Heart left ventricle (tissue), 16 donors: ENCODE results near the gene ATXN1. TPM values are rescaled to one million over a fixed set of nuclear protein-coding genes. Genes with fewer than 3 reads are reported as not detected.

ENCODE experiments used
- ATAC-seq, 4 donors: fragments of 200-7000 bp; cut with Tn5 transposase; one replicate each; pipeline ENCODE4 v1.9.1; 2020 to 2022; ENCODE audit warnings: moderate library complexity in 4 of 4, mild to moderate bottlenecking in 3 of 4, moderate number of reproducible peaks in 1 of 4
- DNase-seq, 5 donors: peaks; one replicate each; pipeline ENCODE4 v3.0.0-alpha.2; 2020
- H3K27ac ChIP-seq, 12 donors: fragments of 200-600 bp; sonication (generic) in 4 of 12; one replicate each; pipeline versions ENCODE4 v1.5.0 to v1.8.0; 2016 to 2022; ENCODE audit warnings: mild to moderate bottlenecking in 2 of 12
- H3K27me3 ChIP-seq, 9 donors: fragments of 200-600 bp; sonication (generic) in 2 of 9; one replicate each; pipeline versions ENCODE4 v1.5.1 to v1.8.0; 2016 to 2022; ENCODE audit warnings: mild to moderate bottlenecking in 3 of 9
- H3K36me3 ChIP-seq, 9 donors: fragments of 200-600 bp; sonication (generic) in 2 of 9; one replicate each; pipeline versions ENCODE4 v1.5.0 to v1.8.0; 2018 to 2022; ENCODE audit warnings: mild to moderate bottlenecking in 2 of 9
- H3K4me1 ChIP-seq, 12 donors: fragments of 200-600 bp; sonication (generic) in 4 of 12; one replicate each; pipeline versions ENCODE4 v1.5.0 to v1.8.0; 2016 to 2022; ENCODE audit warnings: mild to moderate bottlenecking in 3 of 12
- H3K4me3 ChIP-seq, 12 donors: fragments of 200-600 bp; sonication (generic) in 4 of 12; one replicate each; pipeline versions ENCODE4 v1.5.0 to v1.8.0; 2017 to 2022; ENCODE audit warnings: mild to moderate bottlenecking in 9 of 12, moderate library complexity in 4 of 12
- H3K9me3 ChIP-seq, 12 donors: fragments of 200-600 bp; sonication (generic) in 4 of 12; one replicate each; pipeline versions ENCODE4 v1.5.0 to v1.8.0; 2016 to 2022; ENCODE audit warnings: mild to moderate bottlenecking in 1 of 12
- CTCF ChIP-seq, 12 donors: fragments of 200-600 bp; sonication (generic) in 4 of 12; IDR thresholded peaks; one replicate each; pipeline versions ENCODE4 v1.5.0 to v1.8.0; 2018 to 2022; ENCODE audit warnings: antibody characterized with exemption in 12 of 12, mild to moderate bottlenecking in 5 of 12
- POLR2A ChIP-seq, 2 donors: fragments of 450-650 bp; IDR thresholded peaks; one replicate each; pipeline ENCODE4 v1.6.1; 2017; ENCODE audit warnings: antibody characterized with exemption in 2 of 2, mild to moderate bottlenecking in 2 of 2, moderate library complexity in 2 of 2
- WGBS, 4 donors: extraction: QIAGEN DNeasy Blood & Tissue Kit in 2 of 4; methylation state at CpG; one replicate each; pipeline versions ENCODE4 v1.1.5 to v1.1.7; 2013 to 2018; 5-methylcytosine and 5-hydroxymethylcytosine counted together
- intact Hi-C, 10 donors: fragments of 100-400 bp; cut with DNase I; formaldehyde crosslinking; loops; one replicate each; pipeline versions ENCODE4 v1.11.1 to v1.14.2; 2022
- polyA plus RNA-seq, 2 donors: library from polyadenylated mRNA; stranded (reverse); fragments of 200-250 nt; gene quantifications; one replicate each; pipeline ENCODE4 v1.2.3, GENCODE V29; 2013
- total RNA-seq, 9 donors: library from RNA; depleted of rRNA in 2 of 9; stranded (reverse); fragments of >200 nt in 2 of 9; fragmentation: NEBNext Ultra II Directional in 3 of 9; extraction: Animal tissue kit (Norgen Biotek cat#: 25700) in 3 of 9; gene quantifications; one replicate each; pipeline versions ENCODE4 v1.1.0 to v1.2.4, GENCODE V29; 2016 to 2023
- donor health status: ischemic (EF 13 %, LVEDD 7.1; RV severe dilation, severe dysfunction).
- donor health status: healthy with polysubstance abuse.
- donor health status: DM: no; HTN: yes; CAD: no.
- donor health status: DM: no; HTN: no; CAD: no.
- donor health status: ischemic (EF 25% LVEDD 6.9; RV normal size, moderate dysfunction).
- donor health status: ischemic (EF 25% LVEDD 5.7; RV mildly dilated, moderate dysfunction).
- donor health status: healthy.
- donor health status: DM: yes; HTN: yes; CAD: no.
- donor health status: ischemic (EF 35%, LVEDD 5.7; RV mildly dilated, moderate dysfunction).
- donor health status: nonischemic (EF 11% LVEDD 7.7; RV severe dilation, severe dysfunction).
- donor health status: DM: yes; HTN: yes; CAD: no.
- donor health status: PGD.
- donor health status: ischemic (EF 29% LVEDD 5.4; RV normal size, mild dysfunction).
- donor health status: nonischemic (EF 23%, LVEDD 6.1; RV moderate dilation, normal function).

Gene ATXN1
- total and polyA plus RNA-seq, 11 donors, result 8.7 to 51.8 (median 36.0) TPM

DNA sequence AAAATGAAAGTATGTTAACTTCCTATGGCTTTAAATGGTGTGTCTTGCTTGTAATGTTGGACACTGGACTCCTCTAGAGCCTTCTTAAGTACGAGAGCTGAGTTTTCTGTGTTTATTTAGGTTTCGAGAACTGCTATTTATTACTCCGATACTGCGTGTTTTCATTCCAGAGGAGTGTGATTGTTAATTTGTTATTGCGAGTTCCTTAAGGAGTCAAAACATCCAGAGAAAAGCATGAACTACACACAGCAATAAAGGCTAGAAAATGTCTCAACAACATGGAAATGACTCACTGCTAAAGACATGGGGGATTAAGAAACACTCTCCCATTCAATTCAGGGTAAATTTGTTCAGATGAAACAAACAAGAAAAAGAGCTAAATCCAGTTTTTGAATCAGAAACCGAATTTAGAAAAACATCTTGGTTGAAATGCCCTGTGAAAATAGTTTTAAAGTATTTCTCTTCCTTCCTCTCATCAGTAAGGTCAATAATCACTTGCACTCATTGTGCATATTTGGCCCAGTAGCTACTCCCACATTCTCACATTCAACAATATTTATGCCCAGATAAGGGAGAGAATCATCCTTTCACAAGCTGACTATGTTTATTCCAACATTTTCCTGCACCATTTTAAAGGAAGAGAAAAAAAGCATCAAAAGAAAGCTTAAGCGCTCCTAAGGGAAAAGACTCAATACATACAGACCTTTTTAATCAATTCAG lies 36.0 kb downstream of the ATXN1 start:
- TF ChIP-seq CTCF (IDR thresholded peaks at IDR 0.05) (no peak), POLR2A (IDR thresholded peaks at IDR 0.05) (no peak)
- Histone ChIP-seq H3K36me3 (peaks cover 0 to 9% (median 0%) of the 10 kb centered on the region in 9 donors), H3K4me3 (peak overlapping the region in 2 of 12 donors; percentile 22 to 23), H3K27me3 (no peaks in the 10 kb centered on the region), H3K27ac (peak overlapping the region in 6 of 12 donors; percentile 10 to 67 (median 26)), H3K9me3 (no peaks in the 10 kb centered on the region), H3K4me1 (peaks cover 0 to 65% (median 24%) of the 10 kb centered on the region in 12 donors)
- DNase-seq (no peak), ATAC-seq (peak in 1 of 4 donors; percentile 73)
- intact Hi-C loops, result no loop called here
- 66 to 76% (median 71%) methylated on average over 7 of the region's 7 CpGs for WGBS, 4 donors

- Histone ChIP-seq H3K27ac (peak overlapping the region in 3 of 12 donors; percentile 27 to 67 (median 64)), H3K4me3 (no peak overlapping the region), H3K9me3 (no peaks in the 10 kb centered on the region), H3K27me3 (no peaks in the 10 kb centered on the region), H3K36me3 (no peaks in the 10 kb centered on the region), H3K4me1 (peaks cover 0 to 64% (median 28%) of the 10 kb centered on the region in 12 donors)
- TF ChIP-seq CTCF (IDR thresholded peaks at IDR 0.05) (no peak), POLR2A (IDR thresholded peaks at IDR 0.05) (no peak)
- peak; percentile 62 to 66 (median 66) for ATAC-seq
- intact Hi-C loops, result no loop called here
- 32 to 45% (median 40%) methylated on average over 3 of the region's 3 CpGs for WGBS, 4 donors
- DNase-seq, result no peak
These were observed 37.4 kb downstream of the ATXN1 start for GRCh38 chr6:16723826-16724225.

- Histone ChIP-seq H3K36me3 (no peaks in the 10 kb centered on the region), H3K4me1 (peaks cover 0 to 66% (median 32%) of the 10 kb centered on the region in 12 donors), H3K9me3 (no peaks in the 10 kb centered on the region), H3K27me3 (no peaks in the 10 kb centered on the region), H3K27ac (peak overlapping the region in 1 of 12 donors; percentile 67), H3K4me3 (no peak overlapping the region)
- no peak for TF ChIP-seq POLR2A (IDR thresholded peaks at IDR 0.05)
- TF ChIP-seq CTCF (IDR thresholded peaks at IDR 0.05), result no peak
- intact Hi-C loops, result no loop called here
- ATAC-seq (no peak), DNase-seq (no peak)
- WGBS, 4 donors, result 86 to 93% (median 91%) methylated on average over 2 of the region's 2 CpGs
These were observed 37.9 kb downstream of the ATXN1 start for GRCh38 chr6:16723402-16723801.

- Histone ChIP-seq H3K4me3 (no peak overlapping the region), H3K4me1 (peaks cover 0 to 67% (median 32%) of the 10 kb centered on the region in 12 donors), H3K27ac (no peak overlapping the region), H3K36me3 (no peaks in the 10 kb centered on the region), H3K27me3 (no peaks in the 10 kb centered on the region), H3K9me3 (no peaks in the 10 kb centered on the region)
- intact Hi-C loops, result no loop called here
- DNase-seq, result no peak
- TF ChIP-seq POLR2A (IDR thresholded peaks at IDR 0.05), result no peak
- TF ChIP-seq CTCF (IDR thresholded peaks at IDR 0.05), result no peak
- no peak for ATAC-seq
- WGBS, 4 donors, result 91 to 94% (median 93%) methylated on average over 3 of the region's 3 CpGs
These were observed 38.6 kb downstream of the ATXN1 start for GRCh38 chr6:16722630-16723029.
